ENCODE results near the gene PHF21A. TPM values are rescaled to one million over a fixed set of nuclear protein-coding genes. Genes with fewer than 3 reads are reported as not detected.

Gene PHF21A
- total and polyA plus RNA-seq, 2 of the 8 experiments (the other 6 are each of a cell fraction or from before 2014, with no cell fraction given) = 17.6 to 40.3 TPM

DNA sequence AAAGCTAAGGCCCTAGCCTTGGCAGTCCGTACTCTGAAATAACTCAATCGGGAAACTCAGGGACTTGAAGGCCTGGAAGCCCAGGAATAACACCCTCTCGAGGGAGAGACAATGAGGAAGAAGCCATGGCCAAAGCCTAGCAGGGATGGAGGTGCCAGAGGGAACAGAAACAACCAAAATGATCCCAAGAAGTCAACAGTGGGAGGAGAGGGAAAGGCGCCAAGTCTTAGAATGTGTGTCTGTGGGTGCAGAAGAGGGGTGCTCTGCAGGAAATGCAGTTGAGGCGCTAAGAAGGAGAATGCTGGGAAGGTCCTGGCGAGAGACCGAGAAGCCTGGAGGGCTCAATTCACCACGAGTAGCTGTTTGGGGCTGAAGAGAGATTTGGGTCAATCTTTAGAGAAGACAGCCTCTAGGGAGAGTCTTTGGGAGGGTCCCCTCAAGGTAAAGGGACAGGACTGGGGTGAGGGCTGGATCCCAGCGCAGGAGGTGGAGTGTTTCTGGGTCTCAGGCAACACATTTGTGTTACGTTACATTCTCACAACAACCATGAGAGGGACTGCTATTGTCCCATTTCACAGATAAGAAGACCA is 236.6 kb downstream of the PHF21A start (continued):
- no peak for TF ChIP-seq HDAC6 (IDR thresholded peaks at IDR 0.05; ENCODE audit: low read depth, low read length)
- TF ChIP-seq CBX5 (IDR thresholded peaks at IDR 0.05; ENCODE audit: low read depth, low read length) = no peak
- TF ChIP-seq ZNF274 (IDR thresholded peaks at IDR 0.05; ENCODE audit: borderline replicate concordance, extremely low read depth, low read length) = no peak

Other genes with a start within 250 kb of the PHF21A start
- 40.1 and 41.7 TPM in 2 replicates for gene MAPK8IP1, start 235.8 kb downstream of the PHF21A start, total RNA-seq (2021; fragmentation: NEBNext Ultra II Directional; extraction: Animal tissue kit (Norgen Biotek cat#: 25700))
- 32.4 and 62.2 TPM in 2 replicates for gene MAPK8IP1, start 235.8 kb downstream of the PHF21A start, polyA plus RNA-seq (2011; rRNA removed)
- 1.1 TPM in 1 of 2 replicates, not detected in the other for gene FREY1, start 214.2 kb downstream of the PHF21A start, total RNA-seq (2021; fragmentation: NEBNext Ultra II Directional; extraction: Animal tissue kit (Norgen Biotek cat#: 25700))
- gene FREY1, start 214.2 kb downstream of the PHF21A start, polyA plus RNA-seq (2011; rRNA removed) = 0.32 and 1.3 TPM in 2 replicates
- gene PEX16, start 203.6 kb downstream of the PHF21A start, total RNA-seq (2021; fragmentation: NEBNext Ultra II Directional; extraction: Animal tissue kit (Norgen Biotek cat#: 25700)) = 29.2 and 29.4 TPM in 2 replicates
- 36.0 and 47.2 TPM in 2 replicates for gene PEX16, start 203.6 kb downstream of the PHF21A start, polyA plus RNA-seq (2011; rRNA removed)
- 108 and 111 TPM in 2 replicates for gene LARGE2, start 198.8 kb downstream of the PHF21A start, total RNA-seq (2021; fragmentation: NEBNext Ultra II Directional; extraction: Animal tissue kit (Norgen Biotek cat#: 25700))
- 137 and 234 TPM in 2 replicates for gene LARGE2, start 198.8 kb downstream of the PHF21A start, polyA plus RNA-seq (2011; rRNA removed)
- gene CREB3L1, start 156.2 kb upstream of the PHF21A start, total RNA-seq (2021; fragmentation: NEBNext Ultra II Directional; extraction: Animal tissue kit (Norgen Biotek cat#: 25700)) = 12.7 and 13.7 TPM in 2 replicates
- 4.1 and 6.5 TPM in 2 replicates for gene CREB3L1, start 156.2 kb upstream of the PHF21A start, polyA plus RNA-seq (2011; rRNA removed)
- gene DGKZ, start 226.0 kb upstream of the PHF21A start, total RNA-seq (2021; fragmentation: NEBNext Ultra II Directional; extraction: Animal tissue kit (Norgen Biotek cat#: 25700)) = 84.4 and 88.5 TPM in 2 replicates
- 184 and 262 TPM in 2 replicates for gene DGKZ, start 226.0 kb upstream of the PHF21A start, polyA plus RNA-seq (2011; rRNA removed)